22Rv1 (cell line): ENCODE measurements around the gene UBE2S.
"Not testable (repeated sequence)": the region's sequence is repeated elsewhere in the genome, so short reads cannot be mapped to it uniquely, and the experiment has no call there.

Experiments
- H3K27ac ChIP-seq: fragments of 450-650 bp; 2 replicates; pipeline ENCODE4 v1.5.1; 2017
- ZFX ChIP-seq: fragments of 450-650 bp; IDR thresholded peaks from 2 replicates; pipeline ENCODE4 v1.6.1; 2017; ENCODE audit warnings: antibody characterized with exemption, borderline replicate concordance
- TF ChIP-seq, protein P1 (sequence below): fragments of 450-650 bp; IDR thresholded peaks from 2 replicates; pipeline ENCODE4 v1.5.1; 2017; ENCODE audit warnings: mild to moderate bottlenecking

UBE2S gene

DNA sequence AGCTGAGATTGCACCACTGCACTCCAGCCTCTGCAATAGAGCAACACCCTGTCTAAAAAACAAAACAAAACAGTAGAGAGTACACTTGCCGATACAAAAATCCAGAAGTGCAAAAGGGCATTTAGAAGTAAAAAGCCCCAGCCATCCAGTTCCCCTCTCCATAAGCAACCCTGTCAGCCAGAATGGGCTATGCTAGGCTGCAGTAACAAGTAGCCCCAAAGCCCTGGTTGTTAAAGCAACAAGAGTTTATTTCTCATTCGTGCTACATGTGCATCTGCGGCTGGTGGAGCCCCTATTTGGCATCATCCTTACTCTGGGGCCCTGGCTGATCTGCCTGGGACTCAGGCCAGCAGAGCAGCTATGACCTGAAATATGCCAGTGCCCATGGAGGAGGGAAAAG is 16.9 kb upstream of the UBE2S start:
- TF ChIP-seq ZFX, result no peak
- TF ChIP-seq, protein P1, sequence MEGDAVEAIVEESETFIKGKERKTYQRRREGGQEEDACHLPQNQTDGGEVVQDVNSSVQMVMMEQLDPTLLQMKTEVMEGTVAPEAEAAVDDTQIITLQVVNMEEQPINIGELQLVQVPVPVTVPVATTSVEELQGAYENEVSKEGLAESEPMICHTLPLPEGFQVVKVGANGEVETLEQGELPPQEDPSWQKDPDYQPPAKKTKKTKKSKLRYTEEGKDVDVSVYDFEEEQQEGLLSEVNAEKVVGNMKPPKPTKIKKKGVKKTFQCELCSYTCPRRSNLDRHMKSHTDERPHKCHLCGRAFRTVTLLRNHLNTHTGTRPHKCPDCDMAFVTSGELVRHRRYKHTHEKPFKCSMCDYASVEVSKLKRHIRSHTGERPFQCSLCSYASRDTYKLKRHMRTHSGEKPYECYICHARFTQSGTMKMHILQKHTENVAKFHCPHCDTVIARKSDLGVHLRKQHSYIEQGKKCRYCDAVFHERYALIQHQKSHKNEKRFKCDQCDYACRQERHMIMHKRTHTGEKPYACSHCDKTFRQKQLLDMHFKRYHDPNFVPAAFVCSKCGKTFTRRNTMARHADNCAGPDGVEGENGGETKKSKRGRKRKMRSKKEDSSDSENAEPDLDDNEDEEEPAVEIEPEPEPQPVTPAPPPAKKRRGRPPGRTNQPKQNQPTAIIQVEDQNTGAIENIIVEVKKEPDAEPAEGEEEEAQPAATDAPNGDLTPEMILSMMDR, result no peak
- H3K27ac ChIP-seq, result no peak overlapping the region

GRCh38 chr19:55423225-55424005 is 15.8 kb upstream of the UBE2S start:
- TF ChIP-seq, protein P1, result no peak
- no peak for TF ChIP-seq ZFX
- H3K27ac ChIP-seq, result no peak overlapping the region

- H3K27ac ChIP-seq, result not testable (repeated sequence)
These were observed 13.7 kb upstream of the UBE2S start for GRCh38 chr19:55421281-55421680.

GRCh38 chr19:55419624-55420236 is 12.1 kb upstream of the UBE2S start:
- TF ChIP-seq, protein P1, result no peak
- no peak for TF ChIP-seq ZFX
- no peak overlapping the region for H3K27ac ChIP-seq

GRCh38 chr19:55419103-55419502 is 11.5 kb upstream of the UBE2S start:
- TF ChIP-seq, protein P1, result no peak
- no peak for TF ChIP-seq ZFX
- no peak overlapping the region for H3K27ac ChIP-seq

DNA sequence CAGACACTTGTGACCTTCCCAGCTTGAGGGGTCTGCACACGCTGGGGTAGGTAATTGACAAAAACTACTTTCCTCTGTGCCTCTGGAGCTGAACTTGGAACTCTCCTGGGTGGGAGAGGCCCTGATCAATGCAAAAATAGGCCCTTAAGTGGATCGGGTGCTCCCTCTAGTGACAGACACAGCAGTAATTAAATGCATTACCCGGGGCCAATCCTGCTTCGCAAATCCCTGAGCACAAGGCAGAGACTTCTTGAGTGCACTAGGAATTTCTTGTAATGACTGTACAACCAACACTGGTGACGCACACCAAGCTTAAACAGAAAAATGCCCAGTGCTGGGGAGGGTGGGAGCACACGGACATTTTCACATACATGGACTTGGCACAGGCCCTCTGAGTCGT is 10.6 kb upstream of the UBE2S start:
- H3K27ac ChIP-seq, result no peak overlapping the region
- TF ChIP-seq ZFX, result no peak
- TF ChIP-seq, protein P1, result peak; percentile 79

DNA sequence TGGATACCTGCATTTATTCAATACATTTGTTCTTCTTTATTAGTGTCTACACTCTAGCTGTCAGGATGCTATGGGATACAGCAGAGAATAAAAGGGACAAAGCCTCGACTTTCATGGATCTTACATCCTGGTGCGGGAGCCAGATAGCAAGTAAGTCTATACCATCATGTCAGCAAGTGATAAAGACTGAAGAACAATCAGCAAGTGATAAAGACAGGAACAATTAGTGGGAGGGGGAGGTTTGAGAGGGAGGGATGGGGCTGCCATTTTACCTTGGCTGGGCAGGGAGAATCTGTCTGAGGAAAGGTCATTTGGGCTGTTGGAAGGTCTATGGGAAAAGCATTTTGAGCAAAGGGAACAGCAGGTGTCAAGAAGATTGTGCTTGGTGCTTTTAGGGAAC is 2.6 kb upstream of the UBE2S start:
- TF ChIP-seq, protein P1, result no peak
- no peak for TF ChIP-seq ZFX
- H3K27ac ChIP-seq, result no peak overlapping the region

DNA sequence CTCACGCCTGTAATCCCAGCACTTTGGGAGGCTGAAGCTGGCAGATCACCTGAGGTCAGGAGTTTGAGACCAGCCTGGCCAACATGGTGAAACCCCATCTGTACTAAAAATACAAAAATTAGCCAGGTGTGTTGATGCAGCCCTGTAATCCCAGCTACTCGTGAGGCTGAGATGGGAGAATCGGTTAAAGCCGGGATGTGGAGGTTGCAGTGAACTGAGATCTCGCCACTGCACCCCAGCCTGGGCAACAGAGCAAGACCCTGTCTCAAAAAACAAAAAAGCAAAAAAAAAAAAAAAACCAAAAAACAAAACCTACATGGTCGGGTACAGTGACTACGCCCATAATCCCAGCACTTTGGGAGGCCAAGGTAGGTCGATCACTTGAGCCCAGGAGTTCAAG is 1.6 kb upstream of the UBE2S start:
- peak overlapping the region; percentile 94 for H3K27ac ChIP-seq
